Right renal cortex interstitium (tissue), 3 donors: ENCODE data around the gene BCL2. TPM values are rescaled to one million over a fixed set of nuclear protein-coding genes. Genes with fewer than 3 reads are reported as not detected.

ENCODE experiments used
- DNase-seq, 3 donors: peaks; one replicate each; pipeline ENCODE4 v3.0.0-alpha.2; 2013; ENCODE audit warnings: low read depth in 3 of 3, low spot score in 2 of 3
- polyA plus RNA-seq, 3 donors: library from polyadenylated mRNA; unstranded; fragments of 120-200 nt; gene quantifications; one replicate each; pipeline ENCODE4 v1.2.1, GENCODE V29; 2013; ENCODE audit not compliant: insufficient read length in 3 of 3

BCL2 gene
- polyA plus RNA-seq, 3 donors, result 23.5 to 24.7 (median 23.6) TPM

GRCh38 chr18:63290166-63290820 is 29.3 kb downstream of the BCL2 start:
- DNase-seq, result no peak

- DNase-seq, result no peak
These were observed 31.3 kb downstream of the BCL2 start for GRCh38 chr18:63288311-63288710.

GRCh38 chr18:63287691-63288220 is 31.8 kb downstream of the BCL2 start:
- DNase-seq, result no peak

GRCh38 chr18:63286926-63287325 is 32.6 kb downstream of the BCL2 start:
- DNase-seq, result no peak

GRCh38 chr18:63284827-63285733 is 34.5 kb downstream of the BCL2 start:
- no peak for DNase-seq

- DNase-seq, result no peak
These were observed 35.3 kb downstream of the BCL2 start for GRCh38 chr18:63284173-63284799.

- DNase-seq, result no peak
These were observed 36.1 kb downstream of the BCL2 start for GRCh38 chr18:63283305-63284094.

GRCh38 chr18:63282793-63283192 is 36.8 kb downstream of the BCL2 start:
- DNase-seq, result no peak

GRCh38 chr18:63273222-63273927 is 46.2 kb downstream of the BCL2 start:
- no peak for DNase-seq

GRCh38 chr18:63272638-63273037 is 46.9 kb downstream of the BCL2 start:
- no peak for DNase-seq

- DNase-seq, result no peak
These were observed 47.7 kb downstream of the BCL2 start for GRCh38 chr18:63271881-63272299.

- DNase-seq, result no peak
These were observed 48.4 kb downstream of the BCL2 start for GRCh38 chr18:63271148-63271547.

- no peak for DNase-seq
These were observed 51.4 kb downstream of the BCL2 start for GRCh38 chr18:63267975-63268721.

- no peak for DNase-seq
These were observed 52.4 kb downstream of the BCL2 start for GRCh38 chr18:63266888-63267790.

- DNase-seq, result no peak
These were observed 54.2 kb downstream of the BCL2 start for GRCh38 chr18:63265326-63265725.

GRCh38 chr18:63264871-63265270 is 54.7 kb downstream of the BCL2 start:
- DNase-seq, result no peak

- no peak for DNase-seq
These were observed 56.1 kb downstream of the BCL2 start for GRCh38 chr18:63263444-63263843.
